HepG2 (cell line): Measurements from ENCODE around the gene EML2. TPM values are rescaled to one million over a fixed set of nuclear protein-coding genes. Genes with fewer than 3 reads are reported as not detected.

ENCODE experiments used
- AKAP8 ChIP-seq: sonication (generic); formaldehyde crosslinking; IDR thresholded peaks from 2 replicates; pipeline ENCODE4 v1.5.1; 2020; ENCODE audit warnings: mild to moderate bottlenecking, missing genetic modification reagents
- ATM ChIP-seq: fragments of 450-650 bp; IDR thresholded peaks from 2 replicates; pipeline ENCODE4 v1.7.1; 2017; ENCODE audit warnings: mild to moderate bottlenecking, borderline replicate concordance
- CCAR2 ChIP-seq: fragments of 200-400 bp; formaldehyde crosslinking; optimal IDR thresholded peaks from 2 replicates; pipeline ENCODE3; 2018; ENCODE audit warnings: low read depth, mild to moderate bottlenecking, low read length, moderate library complexity
- CHD2 ChIP-seq: IDR thresholded peaks from 2 replicates; pipeline ENCODE4 v1.6.1; 2011; ENCODE audit warnings: low read depth, low read length, improper control_type of control experiment
- EED ChIP-seq: sonication (generic); formaldehyde crosslinking; IDR thresholded peaks from 2 replicates; pipeline ENCODE4 v1.5.0; 2020; ENCODE audit warnings: mild to moderate bottlenecking, missing genetic modification reagents
- HMGXB3 ChIP-seq: sonication (generic); formaldehyde crosslinking; IDR thresholded peaks from 2 replicates; pipeline ENCODE4 v1.4.0; 2020; ENCODE audit warnings: missing genetic modification reagents, borderline replicate concordance
- MXD1 ChIP-seq: sonication (generic); formaldehyde crosslinking; IDR thresholded peaks from 2 replicates; pipeline ENCODE4 v1.4.0; 2020; ENCODE audit warnings: mild to moderate bottlenecking, missing genetic modification reagents
- MYNN ChIP-seq: sonication (generic); formaldehyde crosslinking; IDR thresholded peaks from 2 replicates; pipeline ENCODE4 v1.4.0; 2020; ENCODE audit warnings: mild to moderate bottlenecking, low read depth, missing genetic modification reagents
- NONO ChIP-seq, 2 experiments: fragments of 450-650 bp in 1 of 2; sonication (generic) in 1 of 2; formaldehyde crosslinking in 1 of 2; IDR thresholded peaks in 1 of 2; conservative IDR thresholded peaks in 1 of 2; 2 replicates each; pipeline versions ENCODE4 v1.6.1 to v1.8.0; 2017 to 2022; ENCODE audit warnings: mild to moderate bottlenecking in 1 of 2, missing genetic modification reagents in 1 of 2, moderate library complexity in 1 of 2
- NR2F6 ChIP-seq, 2 experiments: IDR thresholded peaks; 2 replicates each; pipeline ENCODE4 v1.6.1; 2016; ENCODE audit warnings: antibody characterized with exemption in 1 of 2, mild to moderate bottlenecking in 1 of 2
- POGK ChIP-seq: sonication (generic); formaldehyde crosslinking; conservative IDR thresholded peaks from 2 replicates; pipeline ENCODE4 v1.8.0; 2022; ENCODE audit warnings: mild to moderate bottlenecking, moderate library complexity, missing genetic modification reagents
- TAF1 ChIP-seq: sonication (generic); formaldehyde crosslinking; IDR thresholded peaks from 2 replicates; pipeline ENCODE4 v1.4.0; 2020; ENCODE audit warnings: missing genetic modification reagents
- ZMYM3 ChIP-seq: sonication (generic); formaldehyde crosslinking; IDR thresholded peaks from 2 replicates; pipeline ENCODE4 v1.5.1; 2020; ENCODE audit warnings: mild to moderate bottlenecking, missing genetic modification reagents
- ZNF124 ChIP-seq: sonication (generic); formaldehyde crosslinking; IDR thresholded peaks from 2 replicates; pipeline ENCODE4 v1.4.0; 2020; ENCODE audit warnings: missing genetic modification reagents
- ZNF337 ChIP-seq: sonication (generic); formaldehyde crosslinking; IDR thresholded peaks from 2 replicates; pipeline ENCODE4 v1.5.1; 2020; ENCODE audit warnings: missing genetic modification reagents, low read depth, mild to moderate bottlenecking, borderline replicate concordance
- ZNF556 ChIP-seq: sonication (generic); formaldehyde crosslinking; IDR thresholded peaks from 2 replicates; pipeline ENCODE4 v1.4.0; 2020; ENCODE audit warnings: mild to moderate bottlenecking, missing genetic modification reagents, borderline replicate concordance
- polyA plus RNA-seq, 8 experiments: library from polyadenylated mRNA; depleted of rRNA in 3 of 8; stranded (reverse) in 7 of 8; unstranded in 1 of 8; fragments of >200 nt; fragmentation: Illumina TruSeq in 4 of 8; extraction: Trizol in 4 of 8; gene quantifications; 2 replicates each; pipeline versions ENCODE4 v1.2.1 to v1.2.3, GENCODE V29; 2011 to 2016; ENCODE audit warnings: low read depth in 4 of 8, missing spikeins in 1 of 8, mixed read lengths in 1 of 8; ENCODE audit not compliant: insufficient read depth in 1 of 8
- total RNA-seq, 5 experiments: library from RNA; depleted of rRNA; stranded (reverse); fragments of >200 nt; fragmentation: Illumina TruSeq; extraction: Trizol; gene quantifications; 2 replicates each; pipeline ENCODE4 v1.2.3, GENCODE V29; 2016; ENCODE audit warnings: low read depth in 1 of 5
- TF ChIP-seq, protein P1 (sequence below): sonication (generic); formaldehyde crosslinking; IDR thresholded peaks from 2 replicates; pipeline ENCODE4 v1.4.0; 2020; ENCODE audit warnings: missing genetic modification reagents
- TF ChIP-seq, protein P2 (sequence below): sonication (generic); formaldehyde crosslinking; IDR thresholded peaks from 2 replicates; pipeline ENCODE4 v1.4.0; 2020; ENCODE audit warnings: missing genetic modification reagents

Gene EML2
- total and polyA plus RNA-seq, 2 of the 13 experiments (the other 11 are each of a cell fraction or from before 2014, with no cell fraction given), result 7.3 to 12.9 TPM

DNA sequence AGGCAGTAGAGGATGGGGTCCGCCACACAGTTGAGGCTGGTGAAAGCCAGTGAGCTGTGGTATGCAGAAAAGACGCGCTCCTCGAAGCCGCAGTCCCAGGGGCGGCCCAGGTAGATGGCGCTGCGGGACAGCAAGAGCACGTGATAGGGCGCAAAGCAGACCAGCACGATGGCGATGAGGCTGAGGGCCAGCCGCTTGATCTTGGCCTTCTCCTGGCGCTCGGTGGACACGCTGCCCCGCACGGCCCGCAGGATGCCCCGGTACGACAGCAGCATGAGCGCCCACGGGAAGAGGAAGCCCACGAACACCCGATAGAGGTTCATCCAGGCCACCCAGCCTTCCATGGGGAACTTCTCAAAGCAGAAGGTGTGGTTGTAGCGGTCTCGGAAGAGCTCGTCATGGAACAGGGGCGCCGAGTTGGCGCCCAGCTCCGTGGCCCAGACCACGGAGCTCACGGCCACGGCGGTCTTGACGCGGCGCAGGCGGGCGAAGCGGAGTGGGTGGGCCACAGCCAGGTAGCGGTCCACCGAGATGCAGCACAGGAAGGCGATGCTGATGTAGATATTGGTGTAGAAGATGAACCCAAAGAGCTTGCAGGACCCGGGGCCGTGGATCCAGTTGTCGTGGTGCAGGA lies 48.1 kb downstream of the EML2 start (continued):
- TF ChIP-seq HMGXB3 (CRISPR knock-in tag), result 0 out of 2 replicates have a peak, but pooled peaks have one; percentile 50
- no peak for TF ChIP-seq ATM
- TF ChIP-seq ZNF337 (CRISPR knock-in tag), result peak; percentile 45; the same call in 1 of the 2 replicates
- TF ChIP-seq, protein P1, sequence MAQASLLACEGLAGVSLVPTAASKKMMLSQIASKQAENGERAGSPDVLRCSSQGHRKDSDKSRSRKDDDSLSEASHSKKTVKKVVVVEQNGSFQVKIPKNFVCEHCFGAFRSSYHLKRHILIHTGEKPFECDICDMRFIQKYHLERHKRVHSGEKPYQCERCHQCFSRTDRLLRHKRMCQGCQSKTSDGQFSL, result no peak
- TF ChIP-seq ZNF556, result peak; percentile 57; the same call in 1 of the 2 replicates
- TF ChIP-seq ZNF124, result peak; percentile 87; the same call in 1 of the 2 replicates
- TF ChIP-seq TAF1 (CRISPR knock-in tag), result peak; percentile 33; the same call in 1 of the 2 replicates
- no peak for TF ChIP-seq NONO (IDR thresholded peaks at IDR 0.05)
- TF ChIP-seq NONO (CRISPR knock-in tag; conservative IDR thresholded peaks at IDR 0.05), result peak; percentile 75; the same call in 1 of the 2 replicates
- no peak; the same call in 1 of the 2 replicates for TF ChIP-seq ZMYM3 (CRISPR knock-in tag)
- TF ChIP-seq MYNN (CRISPR knock-in tag), result peak; percentile 70; the same call in 1 of the 2 replicates
- TF ChIP-seq NR2F6 (IDR thresholded peaks at IDR 0.05), result no peak
- peak; percentile 64; the same call in 1 of the 2 replicates for TF ChIP-seq NR2F6 (CRISPR knock-in tag; IDR thresholded peaks at IDR 0.05)
- no peak for TF ChIP-seq CHD2
- TF ChIP-seq EED (CRISPR knock-in tag), result peak; percentile 84; the same call in 1 of the 2 replicates
- TF ChIP-seq, protein P2, sequence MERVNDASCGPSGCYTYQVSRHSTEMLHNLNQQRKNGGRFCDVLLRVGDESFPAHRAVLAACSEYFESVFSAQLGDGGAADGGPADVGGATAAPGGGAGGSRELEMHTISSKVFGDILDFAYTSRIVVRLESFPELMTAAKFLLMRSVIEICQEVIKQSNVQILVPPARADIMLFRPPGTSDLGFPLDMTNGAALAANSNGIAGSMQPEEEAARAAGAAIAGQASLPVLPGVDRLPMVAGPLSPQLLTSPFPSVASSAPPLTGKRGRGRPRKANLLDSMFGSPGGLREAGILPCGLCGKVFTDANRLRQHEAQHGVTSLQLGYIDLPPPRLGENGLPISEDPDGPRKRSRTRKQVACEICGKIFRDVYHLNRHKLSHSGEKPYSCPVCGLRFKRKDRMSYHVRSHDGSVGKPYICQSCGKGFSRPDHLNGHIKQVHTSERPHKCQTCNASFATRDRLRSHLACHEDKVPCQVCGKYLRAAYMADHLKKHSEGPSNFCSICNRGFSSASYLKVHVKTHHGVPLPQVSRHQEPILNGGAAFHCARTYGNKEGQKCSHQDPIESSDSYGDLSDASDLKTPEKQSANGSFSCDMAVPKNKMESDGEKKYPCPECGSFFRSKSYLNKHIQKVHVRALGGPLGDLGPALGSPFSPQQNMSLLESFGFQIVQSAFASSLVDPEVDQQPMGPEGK (CRISPR knock-in tag), result no peak
- TF ChIP-seq MXD1, result peak; percentile 83
- no peak for TF ChIP-seq AKAP8
- peak; percentile 71; the same call in 1 of the 2 replicates for TF ChIP-seq POGK
- no peak for TF ChIP-seq CCAR2
